Mammary epithelial cell (primary cell): Measurements from ENCODE around the gene GALNT10.

Experiments used
- CTCF ChIP-seq, 2 donors: IDR thresholded peaks in 1 of 2; conservative IDR thresholded peaks in 1 of 2; 2 replicates each; pipeline ENCODE4 v1.5.1; 2011 to 2012; ENCODE audit warnings: inconsistent platforms in 2 of 2, low read length in 2 of 2, mild to moderate bottlenecking in 2 of 2, control low read depth in 1 of 2, low read depth in 1 of 2; ENCODE audit not compliant: insufficient read depth in 1 of 2; ENCODE audit errors: extremely low read depth in 1 of 2
- EZH2 ChIP-seq: IDR thresholded peaks from 2 replicates; pipeline ENCODE4 v1.6.1; 2012; ENCODE audit warnings: low read length, inconsistent platforms, borderline replicate concordance

- TF ChIP-seq CTCF (conservative IDR thresholded peaks at IDR 0.05 in 1 of 2, IDR thresholded peaks at IDR 0.05 in 1 of 2; ENCODE audit: extremely low read depth in 1 of 2, insufficient read depth in 1 of 2, low read depth in 1 of 2, low read length in 2 of 2) (no peak), EZH2 (no peak)
These were observed 139.6 kb downstream of the GALNT10 start for GRCh38 chr5:154330097-154330667.
